ENCODE measurements around the gene PPIB.

Gene PPIB

GRCh38 chr15:64143276-64143675, 19.5 kb downstream of the PPIB start:
- Histone ChIP-seq H3K4me3 (ENCODE audit: low read depth, low read length) (no peak overlapping the region), H3K4me1 (ENCODE audit: control insufficient read depth, insufficient read depth, low read length) (no peaks in the 10 kb centered on the region; the same call in 1 of the 2 replicates), H3K9me3 (ENCODE audit: control insufficient read depth, insufficient read depth, low read depth, low read length) (no peaks in the 10 kb centered on the region), H3K36me3 (ENCODE audit: control insufficient read depth in 2 of 2, insufficient read depth in 1 of 2, low read length in 2 of 2) (peaks cover 0 to 24% of the 10 kb centered on the region in 2 experiments; a peak in 1 of 3 replicates), H3K27ac (ENCODE audit: extremely low read depth, low read depth, low read length) (no peak overlapping the region)
- POLR2A ChIA-PET = no interaction called here
- CTCF ChIA-PET = interaction anchor here (2.3 kb wide), 1 partner anchor 10 kb away, joined by 8 read pairs; no protein-coding TSS in a partner anchor
- TF ChIP-seq ZNF639 (tag by site-specific recombination; IDR thresholded peaks at IDR 0.05) (no peak), KLF9 (tag by site-specific recombination; IDR thresholded peaks at IDR 0.05; ENCODE audit: low read depth) (no peak), REST (tag by site-specific recombination; IDR thresholded peaks at IDR 0.05) (no peak), AEBP2 (tag by site-specific recombination; IDR thresholded peaks at IDR 0.05; ENCODE audit: borderline replicate concordance) (no peak), ZBTB8A (tag by site-specific recombination; IDR thresholded peaks at IDR 0.05) (no peak), SCRT2 (tag by site-specific recombination; IDR thresholded peaks at IDR 0.05) (peak; percentile 27; the same call in 1 of the 2 replicates), ZFP37 (tag by site-specific recombination; IDR thresholded peaks at IDR 0.05) (no peak), ZNF514 (tag by site-specific recombination; IDR thresholded peaks at IDR 0.05) (no peak)

- H3K9me3 ChIP-seq (ENCODE audit: control insufficient read depth, insufficient read depth, low read depth, low read length) = no peaks in the 10 kb centered on the region
- H3K4me1 ChIP-seq (ENCODE audit: control insufficient read depth, insufficient read depth, low read length) = no peaks in the 10 kb centered on the region; the same call in 1 of the 2 replicates
- no peak overlapping the region for H3K27ac ChIP-seq (ENCODE audit: extremely low read depth, low read depth, low read length)
- ChIA-PET POLR2A (no interaction called here), CTCF (interaction anchor here (0.7 kb wide), 1 partner anchor 69 kb away, joined by 3 read pairs; no protein-coding TSS in a partner anchor)
- peaks cover 0 to 36% of the 10 kb centered on the region in 2 experiments; a peak in 1 of 3 replicates for H3K36me3 ChIP-seq (ENCODE audit: control insufficient read depth in 2 of 2, insufficient read depth in 1 of 2, low read length in 2 of 2)
- no peak overlapping the region for H3K4me3 ChIP-seq (ENCODE audit: low read depth, low read length)
- TF ChIP-seq ZNF223 (tag by site-specific recombination; IDR thresholded peaks at IDR 0.05) (no peak), ZFHX2 (tag by site-specific recombination; conservative IDR thresholded peaks at IDR 0.05) (no peak), ZNF416 (tag by site-specific recombination; IDR thresholded peaks at IDR 0.05) (no peak), ZNF654 (tag by site-specific recombination; IDR thresholded peaks at IDR 0.05; ENCODE audit: low read depth) (no peak), ZXDB (tag by site-specific recombination; IDR thresholded peaks at IDR 0.05) (no peak), ZNF645 (tag by site-specific recombination; IDR thresholded peaks at IDR 0.05) (no peak), ZNF335 (tag by site-specific recombination; conservative IDR thresholded peaks at IDR 0.05) (no peak), ZNF48 (tag by site-specific recombination; IDR thresholded peaks at IDR 0.05) (no peak), BCL11B (tag by site-specific recombination; IDR thresholded peaks at IDR 0.05; ENCODE audit: low read depth) (no peak)
- TF ChIP-seq, protein P1, sequence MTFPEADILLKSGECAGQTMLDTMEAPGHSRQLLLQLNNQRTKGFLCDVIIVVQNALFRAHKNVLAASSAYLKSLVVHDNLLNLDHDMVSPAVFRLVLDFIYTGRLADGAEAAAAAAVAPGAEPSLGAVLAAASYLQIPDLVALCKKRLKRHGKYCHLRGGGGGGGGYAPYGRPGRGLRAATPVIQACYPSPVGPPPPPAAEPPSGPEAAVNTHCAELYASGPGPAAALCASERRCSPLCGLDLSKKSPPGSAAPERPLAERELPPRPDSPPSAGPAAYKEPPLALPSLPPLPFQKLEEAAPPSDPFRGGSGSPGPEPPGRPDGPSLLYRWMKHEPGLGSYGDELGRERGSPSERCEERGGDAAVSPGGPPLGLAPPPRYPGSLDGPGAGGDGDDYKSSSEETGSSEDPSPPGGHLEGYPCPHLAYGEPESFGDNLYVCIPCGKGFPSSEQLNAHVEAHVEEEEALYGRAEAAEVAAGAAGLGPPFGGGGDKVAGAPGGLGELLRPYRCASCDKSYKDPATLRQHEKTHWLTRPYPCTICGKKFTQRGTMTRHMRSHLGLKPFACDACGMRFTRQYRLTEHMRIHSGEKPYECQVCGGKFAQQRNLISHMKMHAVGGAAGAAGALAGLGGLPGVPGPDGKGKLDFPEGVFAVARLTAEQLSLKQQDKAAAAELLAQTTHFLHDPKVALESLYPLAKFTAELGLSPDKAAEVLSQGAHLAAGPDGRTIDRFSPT (tag by site-specific recombination; IDR thresholded peaks at IDR 0.05) = no peak
- TF ChIP-seq, protein P2, sequence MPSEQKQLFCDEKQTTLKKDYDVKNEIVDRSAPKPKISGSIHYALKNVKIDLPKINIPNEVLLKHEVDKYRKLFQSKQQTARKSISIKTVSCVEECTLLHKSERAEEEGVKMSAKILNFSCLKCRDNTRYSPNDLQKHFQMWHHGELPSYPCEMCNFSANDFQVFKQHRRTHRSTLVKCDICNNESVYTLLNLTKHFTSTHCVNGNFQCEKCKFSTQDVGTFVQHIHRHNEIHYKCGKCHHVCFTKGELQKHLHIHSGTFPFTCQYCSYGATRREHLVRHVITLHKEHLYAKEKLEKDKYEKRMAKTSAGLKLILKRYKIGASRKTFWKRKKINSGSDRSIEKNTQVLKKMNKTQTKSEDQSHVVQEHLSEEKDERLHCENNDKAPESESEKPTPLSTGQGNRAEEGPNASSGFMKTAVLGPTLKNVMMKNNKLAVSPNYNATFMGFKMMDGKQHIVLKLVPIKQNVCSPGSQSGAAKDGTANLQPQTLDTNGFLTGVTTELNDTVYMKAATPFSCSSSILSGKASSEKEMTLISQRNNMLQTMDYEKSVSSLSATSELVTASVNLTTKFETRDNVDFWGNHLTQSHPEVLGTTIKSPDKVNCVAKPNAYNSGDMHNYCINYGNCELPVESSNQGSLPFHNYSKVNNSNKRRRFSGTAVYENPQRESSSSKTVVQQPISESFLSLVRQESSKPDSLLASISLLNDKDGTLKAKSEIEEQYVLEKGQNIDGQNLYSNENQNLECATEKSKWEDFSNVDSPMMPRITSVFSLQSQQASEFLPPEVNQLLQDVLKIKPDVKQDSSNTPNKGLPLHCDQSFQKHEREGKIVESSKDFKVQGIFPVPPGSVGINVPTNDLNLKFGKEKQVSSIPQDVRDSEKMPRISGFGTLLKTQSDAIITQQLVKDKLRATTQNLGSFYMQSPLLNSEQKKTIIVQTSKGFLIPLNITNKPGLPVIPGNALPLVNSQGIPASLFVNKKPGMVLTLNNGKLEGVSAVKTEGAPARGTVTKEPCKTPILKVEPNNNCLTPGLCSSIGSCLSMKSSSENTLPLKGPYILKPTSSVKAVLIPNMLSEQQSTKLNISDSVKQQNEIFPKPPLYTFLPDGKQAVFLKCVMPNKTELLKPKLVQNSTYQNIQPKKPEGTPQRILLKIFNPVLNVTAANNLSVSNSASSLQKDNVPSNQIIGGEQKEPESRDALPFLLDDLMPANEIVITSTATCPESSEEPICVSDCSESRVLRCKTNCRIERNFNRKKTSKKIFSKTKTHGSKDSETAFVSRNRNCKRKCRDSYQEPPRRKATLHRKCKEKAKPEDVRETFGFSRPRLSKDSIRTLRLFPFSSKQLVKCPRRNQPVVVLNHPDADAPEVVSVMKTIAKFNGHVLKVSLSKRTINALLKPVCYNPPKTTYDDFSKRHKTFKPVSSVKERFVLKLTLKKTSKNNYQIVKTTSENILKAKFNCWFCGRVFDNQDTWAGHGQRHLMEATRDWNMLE (tag by site-specific recombination; conservative IDR thresholded peaks at IDR 0.05; ENCODE audit: low read depth) = no peak
These were observed 20.9 kb downstream of the PPIB start for GRCh38 chr15:64141798-64142512.
